GM20000 (cell line): ENCODE measurements around the gene RAI2.

Experiments
- DNase-seq: peaks from one replicate; pipeline ENCODE4 v3.0.0; 2012; ENCODE audit warnings: low spot score
- CTCF ChIP-seq: IDR thresholded peaks from 2 replicates; pipeline ENCODE4 v1.5.1; 2012; ENCODE audit warnings: mild to moderate bottlenecking, control low read depth; ENCODE audit errors: extremely low read depth, missing control alignments

The RAI2 gene

GRCh38 chrX:17860179-17860780 lies 818 bp downstream of the RAI2 start:
- no peak for DNase-seq
- TF ChIP-seq CTCF, result no peak

GRCh38 chrX:17859609-17860178 lies 1.4 kb downstream of the RAI2 start:
- TF ChIP-seq CTCF, result no peak
- no peak for DNase-seq

- DNase-seq, result no peak
- TF ChIP-seq CTCF, result no peak
These were observed 6.6 kb downstream of the RAI2 start for GRCh38 chrX:17854531-17854930.

- no peak for DNase-seq
- no peak for TF ChIP-seq CTCF
These were observed 7.0 kb downstream of the RAI2 start for GRCh38 chrX:17854069-17854468.

GRCh38 chrX:17851874-17852273 lies 9.2 kb downstream of the RAI2 start:
- no peak for TF ChIP-seq CTCF

GRCh38 chrX:17848545-17849265 lies 12.4 kb downstream of the RAI2 start:
- no peak for DNase-seq
- no peak for TF ChIP-seq CTCF

More at GRCh38 chrX:17851874-17852273, 9.2 kb downstream of the RAI2 start:
- no peak for DNase-seq

GRCh38 chrX:17846045-17846444 lies 15.1 kb downstream of the RAI2 start:
- no peak for DNase-seq
- no peak for TF ChIP-seq CTCF
